CD1c-positive myeloid dendritic cell (primary cell): Measurements from ENCODE around the gene PRSS50.
"Not testable (repeated sequence)": the region's sequence is repeated elsewhere in the genome, so short reads cannot be mapped to it uniquely, and the experiment has no call there.

ENCODE experiments used
- DNase-seq: peaks from one replicate; pipeline ENCODE4 v3.0.0-alpha.2; 2016; ENCODE audit errors: extremely low spot score

Gene PRSS50

GRCh38 chr3:46717447-46718231 lies at the start of gene PRSS50:
Gene PRSS50 (minus strand): TSS chr3:46717869. CDS start chr3:46717824, 45 bp downstream.
- DNase-seq: peak; percentile 19

GRCh38 chr3:46764206-46764605 lies 46.5 kb upstream of the PRSS50 start:
- no peak for DNase-seq

- no peak for DNase-seq
Measured at GRCh38 chr3:46763178-46763577, 45.5 kb upstream of the PRSS50 start.

GRCh38 chr3:46759239-46760167 lies 41.8 kb upstream of the PRSS50 start:
- DNase-seq: no peak

- no peak for DNase-seq
Measured at GRCh38 chr3:46756642-46757041, 39.0 kb upstream of the PRSS50 start.

- DNase-seq: no peak
Measured at GRCh38 chr3:46755646-46756045, 38.0 kb upstream of the PRSS50 start.

GRCh38 chr3:46753127-46753526 lies 35.5 kb upstream of the PRSS50 start:
- not testable (repeated sequence) for DNase-seq

GRCh38 chr3:46750555-46751038 lies 32.9 kb upstream of the PRSS50 start:
- DNase-seq: no peak

- DNase-seq: no peak
Measured at GRCh38 chr3:46749129-46749528, 31.5 kb upstream of the PRSS50 start.

- DNase-seq: no peak
Measured at GRCh38 chr3:46748170-46748569, 30.5 kb upstream of the PRSS50 start.

- DNase-seq: no peak
Measured at GRCh38 chr3:46746711-46747110, 29.0 kb upstream of the PRSS50 start.

GRCh38 chr3:46742992-46743585 lies 25.4 kb upstream of the PRSS50 start:
- no peak for DNase-seq

GRCh38 chr3:46739565-46739964 lies 21.9 kb upstream of the PRSS50 start:
- not testable (repeated sequence) for DNase-seq

- no peak for DNase-seq
Measured at GRCh38 chr3:46737329-46737731, 19.7 kb upstream of the PRSS50 start.

- DNase-seq: no peak
Measured at GRCh38 chr3:46736006-46736872, 18.6 kb upstream of the PRSS50 start.

- DNase-seq: no peak
Measured at GRCh38 chr3:46734773-46735172, 17.1 kb upstream of the PRSS50 start.

- DNase-seq: no peak
Measured at GRCh38 chr3:46733026-46733800, 15.5 kb upstream of the PRSS50 start.

- DNase-seq: no peak
Measured at GRCh38 chr3:46731795-46732194, 14.1 kb upstream of the PRSS50 start.

GRCh38 chr3:46730819-46731218 lies 13.2 kb upstream of the PRSS50 start:
- DNase-seq: no peak

- DNase-seq: no peak
Measured at GRCh38 chr3:46729038-46729437, 11.4 kb upstream of the PRSS50 start.
